Left ventricle myocardium superior (tissue), 1 donor: ENCODE data around the gene GPR34. TPM values are rescaled to one million over a fixed set of nuclear protein-coding genes. Genes with fewer than 3 reads are reported as not detected.
"Not testable (repeated sequence)": the region's sequence is repeated elsewhere in the genome, so short reads cannot be mapped to it uniquely, and the experiment has no call there.

ENCODE experiments used
- ATAC-seq: fragments of 200-7000 bp; cut with Tn5 transposase; one replicate; pipeline ENCODE4 v1.9.1; 2020; ENCODE audit warnings: mild to moderate bottlenecking, moderate library complexity
- DNase-seq: peaks from one replicate; pipeline ENCODE4 v3.0.0-alpha.2; 2020
- intact Hi-C: fragments of 100-400 bp; cut with micrococcal nuclease; formaldehyde crosslinking; loops from one replicate; pipeline ENCODE4 v1.11.0; 2022
- total RNA-seq: library from RNA; stranded (reverse); fragmentation: NEBNext Ultra II Directional; extraction: Animal tissue kit (Norgen Biotek cat#: 25700); gene quantifications from one replicate; pipeline ENCODE4 v1.2.1, GENCODE V29; 2021
- donor health status: DM: no; HTN: yes; CAD: no; lungs with severe emphysema.

Gene GPR34
- total RNA-seq, 1 donor from 2014 or later: 8.6 TPM

DNA sequence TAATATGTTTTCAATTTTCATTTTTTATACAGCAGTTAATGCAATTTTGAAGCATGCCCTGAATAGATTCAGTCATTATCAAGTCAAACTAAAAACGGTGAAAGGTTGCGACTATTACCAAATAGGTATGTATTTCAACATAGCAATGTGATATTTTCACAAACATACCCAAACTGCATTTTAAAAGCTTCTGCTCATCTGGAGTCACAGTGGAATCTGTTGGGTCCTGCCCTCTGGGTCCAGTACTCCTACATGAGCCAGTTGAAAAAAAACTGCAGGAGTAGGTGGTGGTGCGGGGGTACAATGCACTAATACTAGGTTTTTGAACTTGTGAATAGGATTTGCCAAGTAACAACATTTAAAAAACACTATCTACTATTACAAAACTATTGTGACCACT lies 938 bp downstream of the GPR34 start:
- DNase-seq (no peak), ATAC-seq (no peak)
- intact Hi-C loops: no loop called here

DNA sequence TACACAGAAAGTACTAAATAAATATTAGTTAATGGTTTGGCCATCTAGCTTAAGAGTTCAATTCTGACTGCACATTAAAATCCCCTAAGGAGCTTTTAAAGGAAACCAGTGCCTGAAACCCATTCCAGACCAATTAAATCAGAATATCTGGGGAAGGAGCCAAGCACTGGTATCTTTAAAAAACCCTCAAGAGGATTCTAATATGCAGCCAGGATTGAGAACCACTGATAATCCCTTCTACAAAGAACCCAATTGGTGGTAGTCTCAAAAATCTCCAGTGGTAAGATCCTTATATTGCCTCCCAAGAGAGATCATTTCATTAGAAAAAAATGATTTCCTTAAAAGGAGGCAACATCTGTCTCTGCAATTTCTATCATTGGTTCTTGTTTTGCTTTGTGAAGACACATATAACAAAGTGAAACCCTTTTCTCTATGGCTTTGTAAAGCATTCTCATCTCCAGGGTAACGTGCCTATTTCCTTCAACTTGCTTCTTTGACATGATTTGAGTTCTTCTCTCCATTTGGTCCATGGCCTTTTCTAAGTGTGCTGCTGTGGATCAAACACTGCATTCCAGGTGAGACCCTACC lies 3.5 kb downstream of the GPR34 start:
- intact Hi-C loops: no loop called here
- DNase-seq (no peak), ATAC-seq (peak; percentile 88)

DNA sequence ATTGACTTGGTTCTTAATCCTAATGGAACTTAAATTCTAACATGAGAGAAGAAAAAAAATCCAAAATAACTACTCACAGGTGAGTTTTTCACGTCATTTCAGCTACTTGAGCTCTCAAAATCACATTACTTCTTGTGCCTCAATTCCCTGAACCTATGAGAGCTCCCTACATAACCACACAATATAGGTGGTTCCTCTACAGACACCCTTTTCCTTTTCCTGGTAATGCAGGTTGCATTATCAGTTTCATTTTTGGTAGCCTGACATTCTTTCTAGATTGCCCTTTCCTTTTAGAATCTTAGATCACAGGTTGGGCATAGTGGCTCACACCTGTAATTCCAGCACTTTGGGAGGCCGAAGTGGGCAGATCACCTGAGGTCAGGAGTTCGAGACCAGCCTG lies 4.3 kb downstream of the GPR34 start:
- no peak for ATAC-seq
- DNase-seq: no peak
- intact Hi-C loops: no loop called here

DNA sequence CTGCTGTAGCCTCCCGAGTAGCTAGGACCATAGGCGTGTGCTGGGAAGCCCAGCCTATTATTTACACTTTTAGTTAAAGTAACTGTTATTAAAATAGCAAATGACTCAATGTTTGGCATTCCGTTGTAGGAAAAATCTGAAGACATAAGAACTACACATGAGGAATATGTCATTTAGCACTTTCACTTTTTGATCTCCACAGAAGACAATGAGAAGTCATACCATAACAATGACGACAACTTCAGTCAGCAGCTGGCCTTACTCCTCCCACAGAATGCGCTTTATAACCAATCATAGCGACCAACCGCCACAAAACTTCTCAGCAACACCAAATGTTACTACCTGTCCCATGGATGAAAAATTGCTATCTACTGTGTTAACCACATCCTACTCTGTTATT lies 6.7 kb downstream of the GPR34 start:
- intact Hi-C loops: no loop called here
- ATAC-seq (no peak), DNase-seq (no peak)

DNA sequence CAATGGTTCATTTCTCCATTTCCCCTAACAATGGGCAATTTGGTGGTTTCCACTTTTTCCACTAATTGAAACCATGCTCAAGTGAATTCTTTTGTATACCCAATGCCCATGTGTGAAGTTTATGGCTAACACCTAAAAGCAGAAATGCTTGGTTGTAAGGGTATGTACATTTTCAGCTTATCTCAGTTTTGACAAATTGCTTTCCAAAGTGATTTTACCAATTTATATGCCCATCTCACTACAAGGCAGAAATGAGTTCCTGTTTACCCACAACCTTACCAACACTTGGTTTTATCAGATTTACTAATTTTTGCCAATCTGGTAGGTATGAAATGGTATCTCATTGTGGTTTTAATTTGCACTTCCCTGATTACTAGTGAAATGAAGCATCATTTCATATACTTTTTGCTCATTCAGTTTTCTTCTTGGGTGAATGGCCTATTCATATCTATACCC lies 14.8 kb downstream of the GPR34 start:
- ATAC-seq: no peak
- intact Hi-C loops: no loop called here
- DNase-seq: no peak

DNA sequence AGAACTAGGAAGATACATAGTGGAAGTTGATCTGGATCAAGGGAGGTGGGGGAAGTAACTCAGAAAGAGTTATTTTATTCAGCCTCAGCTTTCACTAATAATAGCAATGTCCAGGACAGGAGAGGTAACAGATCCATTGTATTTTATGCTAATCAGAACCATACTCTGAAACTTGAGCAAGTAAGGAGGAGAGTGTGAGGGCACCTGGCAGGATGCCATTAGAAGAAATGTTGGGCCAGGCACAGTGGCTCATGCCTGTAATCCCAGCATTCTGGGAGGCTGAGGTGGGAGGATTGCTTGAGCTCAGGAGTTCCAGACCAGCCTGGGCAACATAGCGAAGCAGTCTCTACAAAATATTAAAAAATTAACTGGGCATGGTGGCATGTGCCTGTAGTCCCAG lies 16.3 kb downstream of the GPR34 start:
- intact Hi-C loops: no loop called here
- ATAC-seq: no peak

DNA sequence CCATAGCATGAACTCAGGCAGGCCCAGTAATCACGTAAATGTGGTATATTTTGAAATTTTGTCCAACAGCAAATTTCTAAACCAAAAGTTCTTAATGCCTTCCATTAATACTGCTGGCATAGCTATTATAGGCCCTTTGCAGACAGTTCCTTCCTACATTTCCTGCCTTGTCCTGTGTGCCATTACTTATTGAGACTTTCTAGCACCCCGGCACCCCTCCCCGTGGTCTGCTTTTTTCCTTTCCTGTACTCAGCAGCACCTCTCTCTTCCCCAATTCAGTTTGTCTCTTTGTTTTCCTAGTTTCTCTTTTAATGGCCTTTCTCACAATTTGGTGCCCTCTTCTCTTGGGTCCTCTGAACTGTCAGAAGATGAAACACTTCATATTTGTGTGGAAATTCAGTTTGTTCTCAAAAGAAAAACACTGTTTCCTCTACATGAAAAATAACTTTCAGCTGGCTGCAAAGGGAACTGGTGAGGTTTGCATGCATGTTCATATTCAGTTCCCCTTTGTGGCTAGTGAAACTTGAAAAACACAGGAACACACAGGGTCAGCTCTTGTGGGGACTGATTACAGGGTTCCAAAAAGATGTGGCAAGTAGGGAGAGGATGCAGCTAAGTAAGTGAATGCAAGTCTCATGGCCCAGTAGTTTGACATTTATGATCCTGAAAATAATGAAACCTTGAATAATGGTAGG lies 17.1 kb downstream of the GPR34 start:
- peak; percentile 56 for ATAC-seq
- intact Hi-C loops: no loop called here
- DNase-seq: no peak

More for the DNA sequence above, 16.3 kb downstream of the GPR34 start:
- no peak for DNase-seq

DNA sequence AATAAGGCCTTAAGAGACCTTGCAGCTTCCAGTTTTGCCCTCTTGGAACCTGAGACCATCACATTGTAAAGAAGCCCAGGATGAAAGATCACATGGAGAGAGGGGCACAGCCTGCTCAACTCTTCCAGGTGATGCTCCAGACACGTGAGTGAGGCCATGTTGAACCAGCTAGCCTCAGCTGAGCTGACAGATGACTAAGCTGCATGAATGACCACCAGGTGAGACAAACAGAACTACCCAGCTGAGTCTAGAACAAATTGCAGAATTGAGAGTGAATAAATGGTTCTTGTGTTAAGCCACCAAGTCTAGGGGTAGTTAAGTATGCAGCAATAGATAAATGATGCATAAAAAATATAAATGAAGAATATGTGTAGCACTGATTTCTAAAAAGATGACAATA lies 18.4 kb downstream of the GPR34 start:
- ATAC-seq (no peak), DNase-seq (no peak)
- intact Hi-C loops: no loop called here

DNA sequence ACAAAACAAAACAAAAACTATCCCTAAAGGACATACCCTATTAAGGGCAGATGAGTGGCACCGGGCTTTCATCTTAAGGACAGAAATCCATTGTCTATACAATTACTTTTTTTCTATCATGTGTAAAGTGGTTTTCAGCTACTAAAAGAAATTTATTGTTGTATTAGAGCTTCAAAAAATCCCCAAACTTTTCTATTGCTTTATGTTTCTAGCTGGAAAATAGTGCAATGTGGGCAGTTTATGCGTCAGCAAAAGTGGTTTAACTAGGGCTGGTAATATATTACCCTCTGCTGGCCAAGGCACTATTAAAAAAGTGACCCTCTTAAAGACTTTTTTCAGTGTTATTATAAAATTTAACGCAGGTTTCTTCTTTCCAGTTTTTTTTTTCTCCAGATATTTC lies 19.7 kb downstream of the GPR34 start:
- DNase-seq (no peak), ATAC-seq (no peak)
- intact Hi-C loops: no loop called here

DNA sequence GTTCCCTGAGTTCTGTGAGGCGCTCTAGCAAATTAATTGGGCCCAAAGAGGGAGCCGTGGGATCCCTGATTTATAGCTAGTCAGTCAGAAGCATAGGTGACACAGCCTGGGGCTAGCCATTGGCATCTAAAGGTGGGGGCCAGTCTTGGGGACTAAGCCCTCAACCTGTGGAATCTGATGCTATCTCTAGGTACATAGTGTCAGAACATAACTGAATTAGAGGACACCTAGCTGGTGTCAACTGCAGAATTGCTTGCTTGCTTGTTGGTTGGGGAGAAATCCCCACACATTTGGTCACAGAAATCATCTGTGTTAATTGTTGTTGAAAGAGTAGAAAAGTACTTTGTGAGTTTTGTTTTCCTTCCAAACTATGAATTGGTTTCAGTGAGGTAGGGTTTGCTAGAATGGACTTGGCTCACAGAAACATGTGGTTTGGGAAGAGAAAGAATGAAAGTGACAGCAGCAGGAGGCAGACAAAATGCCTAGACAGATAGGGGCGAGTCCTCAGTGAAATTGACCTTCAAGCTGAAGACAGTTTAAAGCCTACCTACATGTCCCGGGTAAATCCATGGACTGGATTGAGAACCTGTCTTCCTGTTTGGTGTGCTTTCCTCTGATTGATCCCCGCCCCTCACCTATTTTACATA lies 22.4 kb downstream of the GPR34 start:
- ATAC-seq (no peak), DNase-seq (no peak)
- intact Hi-C loops: no loop called here

DNA sequence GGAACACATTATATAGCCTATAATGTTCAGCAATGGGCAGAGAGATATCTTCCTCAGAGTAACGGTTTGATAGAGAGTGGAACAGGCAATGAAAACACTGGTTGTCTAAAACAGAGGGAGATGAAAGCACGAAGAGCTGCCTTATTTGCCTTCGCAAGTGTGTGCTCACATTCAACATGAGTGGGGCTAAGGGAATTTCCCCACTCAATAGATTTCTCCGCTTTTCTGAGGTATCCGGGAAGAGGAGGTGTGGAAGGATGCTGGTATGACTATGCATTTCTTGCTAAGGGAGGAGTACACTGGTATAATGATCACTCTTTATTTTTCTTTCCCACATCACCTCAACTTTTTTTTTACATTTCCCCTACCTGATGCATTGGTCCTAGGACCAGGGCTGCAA lies 27.4 kb downstream of the GPR34 start:
- DNase-seq (no peak), ATAC-seq (no peak)
- intact Hi-C loops: no loop called here

DNA sequence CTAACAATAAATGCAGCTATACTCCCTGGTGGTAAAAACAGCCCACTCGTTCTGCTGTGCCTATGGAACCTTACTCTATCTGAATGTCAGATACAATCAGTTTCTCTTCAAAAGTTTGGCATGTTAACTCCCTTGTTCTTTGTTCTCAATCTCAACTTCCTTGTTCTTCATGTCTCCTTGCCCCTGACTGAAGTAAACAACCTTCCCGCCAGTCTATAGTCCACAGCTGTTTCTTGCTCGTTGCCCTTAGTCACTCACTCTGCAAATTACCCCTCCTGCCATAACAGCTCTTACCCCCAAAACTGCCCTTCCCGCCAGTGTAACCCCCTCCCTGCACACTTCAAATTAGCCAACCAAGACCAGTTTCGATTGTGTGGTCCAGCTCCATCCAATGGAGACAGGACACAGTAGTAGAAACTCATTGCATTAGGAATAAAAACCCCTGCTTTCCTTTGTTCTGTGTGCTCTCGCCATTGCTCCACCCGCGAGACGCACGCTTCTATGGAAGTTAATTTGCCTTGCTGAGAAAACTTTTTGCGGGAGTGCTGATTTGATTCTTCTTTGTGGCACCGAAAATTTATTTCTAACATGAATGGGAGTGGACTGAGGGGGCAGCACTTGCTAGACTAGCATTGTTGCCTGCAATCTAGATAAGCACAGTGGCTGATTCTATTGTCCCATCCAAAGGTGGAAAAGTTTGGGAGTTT lies 28.1 kb downstream of the GPR34 start:
- ATAC-seq: no peak
- intact Hi-C loops: no loop called here
- DNase-seq: no peak

DNA sequence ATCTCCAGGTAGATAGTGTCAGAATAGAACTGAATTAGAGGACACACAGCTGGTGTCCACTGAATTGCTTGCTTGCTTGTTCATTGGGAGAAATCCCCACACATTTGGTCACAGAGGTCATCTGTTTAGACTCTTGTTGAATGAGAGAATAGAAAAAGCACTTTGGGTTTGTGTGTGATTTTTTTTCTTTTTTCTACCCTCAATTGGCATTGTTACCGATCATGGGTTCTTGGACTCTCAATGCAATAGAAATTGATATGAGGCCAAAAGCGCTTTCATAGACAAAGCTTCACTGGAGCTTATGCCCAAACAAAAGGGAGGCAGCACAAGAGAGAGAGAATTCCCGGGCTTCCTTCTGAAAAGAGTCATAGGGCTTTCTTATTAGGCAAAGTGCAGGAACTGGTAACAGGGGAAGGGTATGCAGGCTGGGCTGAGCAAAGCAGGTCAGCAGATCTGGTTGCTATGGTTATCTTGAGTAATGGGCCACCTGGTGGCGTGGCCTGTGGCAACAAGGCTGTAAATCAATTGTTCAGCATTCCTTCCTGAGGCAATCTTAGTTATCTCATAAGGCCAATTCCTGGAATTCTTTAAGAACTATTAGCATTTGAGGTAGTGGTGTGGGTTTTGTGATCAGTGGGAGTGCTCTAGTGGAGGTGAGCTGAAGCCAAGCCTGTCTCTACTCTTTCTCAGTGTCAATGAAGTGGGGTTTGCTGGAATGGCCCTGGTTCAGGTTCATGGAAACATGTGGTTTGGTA lies 29.9 kb downstream of the GPR34 start:
- intact Hi-C loops: no loop called here
- DNase-seq (no peak), ATAC-seq (no peak)

DNA sequence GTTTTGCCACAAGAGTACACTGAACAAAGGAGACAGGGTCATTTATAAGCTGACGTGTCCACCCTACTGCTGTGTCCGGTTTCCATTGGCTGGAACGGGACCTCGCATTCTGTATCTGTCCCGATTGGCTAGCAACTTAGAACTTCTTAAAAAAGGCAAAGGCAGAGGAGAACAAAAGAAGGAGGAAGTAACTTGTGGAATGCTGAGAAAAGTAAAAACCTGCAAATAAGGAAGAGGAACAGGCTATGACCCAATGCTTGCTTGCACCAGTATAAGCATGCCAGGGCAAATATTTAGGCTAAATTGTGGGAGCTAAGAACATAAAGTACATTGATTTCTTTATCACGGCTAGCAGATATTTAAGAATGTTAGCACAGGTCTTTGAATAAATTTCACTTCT lies 30.8 kb downstream of the GPR34 start:
- intact Hi-C loops, ATAC-seq: not testable (repeated sequence)

DNA sequence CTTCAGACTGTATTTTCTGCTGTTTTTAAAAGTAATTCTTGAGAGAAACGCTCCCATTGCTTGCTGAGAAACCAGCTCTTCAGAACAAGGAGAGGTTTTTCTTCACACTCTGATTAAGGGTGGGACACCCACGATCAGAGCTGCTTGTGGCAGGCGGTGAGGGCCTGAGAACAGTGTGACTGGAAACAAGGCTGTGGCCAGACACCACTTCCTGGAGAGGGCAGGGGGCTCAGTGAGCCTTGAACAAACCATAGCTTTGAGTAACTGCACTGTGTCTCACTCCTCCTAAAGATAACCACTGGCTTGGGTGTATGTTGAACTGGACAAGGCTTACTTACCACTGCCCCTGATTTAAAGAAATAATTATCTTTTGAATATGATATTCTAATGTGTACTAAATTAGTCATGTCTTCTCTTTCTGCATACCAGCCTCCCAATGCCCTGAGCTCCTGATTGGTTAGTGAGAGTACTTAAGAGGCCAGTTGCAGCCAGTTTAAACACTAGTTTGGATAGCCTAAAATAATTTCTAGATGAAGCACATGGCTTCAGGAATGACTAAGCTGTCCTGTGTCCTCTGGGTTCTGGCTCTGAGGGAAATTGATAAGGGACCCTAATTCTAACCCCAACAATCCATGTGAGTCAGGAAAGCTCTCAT lies 31.5 kb downstream of the GPR34 start:
- ATAC-seq: no peak
- intact Hi-C loops: no loop called here

More for the DNA sequence above, 30.8 kb downstream of the GPR34 start:
- DNase-seq: not testable (repeated sequence)

DNA sequence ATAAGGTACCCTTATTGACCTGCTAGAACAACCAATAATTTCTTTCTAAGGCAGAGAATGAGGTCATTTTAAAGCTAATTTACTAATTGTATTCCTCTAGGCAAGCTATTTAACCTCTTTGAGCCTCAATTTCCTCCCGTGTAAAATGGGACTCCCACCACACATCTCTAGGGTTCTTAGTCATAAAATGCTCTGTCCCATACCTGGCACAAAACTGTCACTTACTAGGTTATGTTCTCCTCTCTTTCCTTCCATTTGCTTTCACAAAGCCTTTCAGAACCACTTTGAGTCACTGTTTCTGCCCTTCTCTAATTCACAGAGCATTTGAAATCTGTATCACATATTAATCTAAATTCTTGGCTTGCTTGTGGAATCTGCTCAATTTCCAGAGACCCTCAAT lies 32.8 kb downstream of the GPR34 start:
- ATAC-seq: no peak

More for the DNA sequence above, 31.5 kb downstream of the GPR34 start:
- no peak for DNase-seq

DNA sequence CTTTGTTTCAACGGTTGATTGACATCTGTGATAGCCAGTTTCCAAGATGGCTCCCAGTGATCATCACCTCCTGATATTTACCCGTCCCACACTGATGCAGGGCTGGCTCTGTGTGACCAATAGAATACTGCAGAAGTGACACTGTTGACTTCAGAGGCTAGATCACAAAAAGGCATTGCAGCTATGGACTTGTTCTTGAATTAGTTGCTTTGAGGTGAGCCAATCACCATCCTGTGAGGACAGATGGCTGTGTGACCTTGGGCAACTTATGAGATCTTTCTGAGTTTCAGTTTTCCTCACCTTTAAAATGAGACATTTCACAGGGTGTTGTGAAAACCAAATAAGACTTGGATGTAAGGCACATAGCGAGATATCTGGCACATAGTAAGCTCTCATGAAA lies 33.4 kb downstream of the GPR34 start:
- DNase-seq: no peak
- intact Hi-C loops: no loop called here
- ATAC-seq: no peak

More for the DNA sequence above, 32.8 kb downstream of the GPR34 start:
- no peak for DNase-seq
- intact Hi-C loops: no loop called here

DNA sequence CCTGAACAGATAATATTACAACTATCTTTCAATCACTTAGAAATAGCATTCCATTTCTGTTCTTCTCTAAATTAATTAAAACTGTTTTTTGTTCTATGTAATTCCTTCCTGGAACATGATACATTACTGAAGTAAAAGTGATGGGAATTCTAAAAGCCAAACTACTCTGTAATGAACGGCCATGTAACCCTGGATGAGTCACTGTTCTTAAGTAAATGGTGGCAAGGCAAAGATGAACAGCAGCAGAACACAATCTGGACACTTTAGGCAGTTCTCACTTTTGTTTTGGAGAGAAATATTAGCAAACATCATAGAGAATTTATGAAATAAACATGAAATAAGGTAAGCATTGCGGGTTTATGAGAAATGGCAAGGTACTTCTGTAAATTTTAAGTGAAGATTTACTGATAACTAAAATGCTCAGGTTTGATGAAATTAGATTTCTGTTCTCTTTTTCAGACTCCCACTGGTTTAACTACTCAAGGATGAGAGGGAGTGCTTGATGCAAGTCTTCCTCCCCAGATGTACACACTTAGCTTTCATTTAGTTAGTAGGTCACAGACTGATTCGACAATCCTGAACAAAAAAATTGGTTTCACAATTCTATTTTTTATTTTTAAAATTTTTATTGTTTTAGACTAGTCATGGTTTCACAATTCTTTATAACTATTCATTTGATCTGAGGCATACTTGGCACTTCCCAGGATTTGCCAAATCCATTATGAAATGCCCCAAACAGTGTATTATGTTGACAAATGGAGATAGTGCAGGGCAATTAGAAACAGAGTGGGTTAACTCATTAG lies 34.2 kb downstream of the GPR34 start:
- DNase-seq: no peak
- no peak for ATAC-seq
- intact Hi-C loops: no loop called here
